Measurements from ENCODE around the gene PRKAG2. TPM values are rescaled to one million over a fixed set of nuclear protein-coding genes. Genes with fewer than 3 reads are reported as not detected.

The PRKAG2 gene
- total RNA-seq, 2 donors from 2014 or later: 19.9 to 22.6 TPM

GRCh38 chr7:151840088-151840910 lies 36.6 kb downstream of the PRKAG2 start:
- H3K9me3 Mint-ChIP-seq: no peaks in the 10 kb centered on the region
- peak overlapping the region; percentile 80 to 86 for H3K27ac Mint-ChIP-seq
- DNase-seq (ENCODE audit: low spot score) (no peak), ATAC-seq (no peak)
- H3K4me1 Mint-ChIP-seq (ENCODE audit: low read depth in 2 of 2): peaks cover 15 to 17% of the 10 kb centered on the region in 2 donors
- no peaks in the 10 kb centered on the region for H3K27me3 Mint-ChIP-seq
- H3K4me3 Mint-ChIP-seq: peak overlapping the region; percentile 74
- H3K36me3 Mint-ChIP-seq: no peaks in the 10 kb centered on the region

- peaks cover 15 to 17% of the 10 kb centered on the region in 2 donors for H3K4me1 Mint-ChIP-seq (ENCODE audit: low read depth in 2 of 2)
- H3K36me3 Mint-ChIP-seq: no peaks in the 10 kb centered on the region
- H3K4me3 Mint-ChIP-seq: peak overlapping the region; percentile 74
- ATAC-seq (no peak), DNase-seq (ENCODE audit: low spot score) (no peak)
- no peaks in the 10 kb centered on the region for H3K9me3 Mint-ChIP-seq
- no peaks in the 10 kb centered on the region for H3K27me3 Mint-ChIP-seq
- H3K27ac Mint-ChIP-seq: peak overlapping the region; percentile 80 to 86
Measured at GRCh38 chr7:151839451-151839921, 37.4 kb downstream of the PRKAG2 start.

GRCh38 chr7:151838861-151839381 lies 38.0 kb downstream of the PRKAG2 start:
- ATAC-seq: peak; percentile 95 to 96
- no peaks in the 10 kb centered on the region for H3K9me3 Mint-ChIP-seq

GRCh38 chr7:151838072-151838471 lies 38.8 kb downstream of the PRKAG2 start:
- H3K9me3 Mint-ChIP-seq: no peaks in the 10 kb centered on the region
- H3K27me3 Mint-ChIP-seq: no peaks in the 10 kb centered on the region
- H3K27ac Mint-ChIP-seq: peak overlapping the region; percentile 80 to 86
- no peaks in the 10 kb centered on the region for H3K36me3 Mint-ChIP-seq
- peaks cover 15 to 19% of the 10 kb centered on the region in 2 donors for H3K4me1 Mint-ChIP-seq (ENCODE audit: low read depth in 2 of 2)
- DNase-seq (ENCODE audit: low spot score) (peak; percentile 61), ATAC-seq (no peak)
- peak overlapping the region; percentile 74 for H3K4me3 Mint-ChIP-seq

More at GRCh38 chr7:151838861-151839381, 38.0 kb downstream of the PRKAG2 start:
- Mint-ChIP-seq H3K4me1 (ENCODE audit: low read depth in 2 of 2) (peaks cover 15 to 17% of the 10 kb centered on the region in 2 donors), H3K27me3 (no peaks in the 10 kb centered on the region), H3K4me3 (peak overlapping the region; percentile 74), H3K27ac (peak overlapping the region; percentile 80 to 86), H3K36me3 (no peaks in the 10 kb centered on the region)
- DNase-seq (ENCODE audit: low spot score): peak; percentile 91

GRCh38 chr7:151837285-151838042 lies 39.5 kb downstream of the PRKAG2 start:
- peaks cover 15 to 22% of the 10 kb centered on the region in 2 donors for H3K4me1 Mint-ChIP-seq (ENCODE audit: low read depth in 2 of 2)
- H3K27ac Mint-ChIP-seq: peak overlapping the region; percentile 80 to 86
- H3K36me3 Mint-ChIP-seq: no peaks in the 10 kb centered on the region
- H3K27me3 Mint-ChIP-seq: no peaks in the 10 kb centered on the region
- DNase-seq (ENCODE audit: low spot score) (peak; percentile 51), ATAC-seq (no peak)
- H3K4me3 Mint-ChIP-seq: peak overlapping the region; percentile 74
- no peaks in the 10 kb centered on the region for H3K9me3 Mint-ChIP-seq

- DNase-seq (ENCODE audit: low spot score) (no peak), ATAC-seq (no peak)
- Mint-ChIP-seq H3K27ac (peak overlapping the region; percentile 80 to 86), H3K36me3 (no peaks in the 10 kb centered on the region), H3K4me1 (ENCODE audit: low read depth in 2 of 2) (peaks cover 15 to 22% of the 10 kb centered on the region in 2 donors), H3K27me3 (no peaks in the 10 kb centered on the region), H3K4me3 (peak overlapping the region; percentile 10), H3K9me3 (no peaks in the 10 kb centered on the region)
Measured at GRCh38 chr7:151836927-151837205, 40.0 kb downstream of the PRKAG2 start.

GRCh38 chr7:151836191-151836926 lies 40.6 kb downstream of the PRKAG2 start:
- H3K9me3 Mint-ChIP-seq: no peaks in the 10 kb centered on the region
- H3K36me3 Mint-ChIP-seq: no peaks in the 10 kb centered on the region
- no peaks in the 10 kb centered on the region for H3K27me3 Mint-ChIP-seq
- no peak overlapping the region for H3K4me3 Mint-ChIP-seq
- DNase-seq (ENCODE audit: low spot score) (no peak), ATAC-seq (no peak)
- peaks cover 15 to 22% of the 10 kb centered on the region in 2 donors for H3K4me1 Mint-ChIP-seq (ENCODE audit: low read depth in 2 of 2)
- peak overlapping the region in 1 of 2 donors; percentile 86 for H3K27ac Mint-ChIP-seq

GRCh38 chr7:151835636-151836035 lies 41.3 kb downstream of the PRKAG2 start:
- no peak overlapping the region for H3K4me3 Mint-ChIP-seq

GRCh38 chr7:151834271-151835035 lies 42.5 kb downstream of the PRKAG2 start:
- no peak for DNase-seq (ENCODE audit: low spot score)
- ATAC-seq: no peak
- no peaks in the 10 kb centered on the region for H3K27me3 Mint-ChIP-seq
- H3K4me1 Mint-ChIP-seq (ENCODE audit: low read depth in 2 of 2): peaks cover 12 to 21% of the 10 kb centered on the region in 2 donors
- H3K36me3 Mint-ChIP-seq: no peaks in the 10 kb centered on the region
- no peaks in the 10 kb centered on the region for H3K9me3 Mint-ChIP-seq
- no peak overlapping the region for H3K4me3 Mint-ChIP-seq
- peak overlapping the region in 1 of 2 donors; percentile 27 for H3K27ac Mint-ChIP-seq

More at GRCh38 chr7:151835636-151836035, 41.3 kb downstream of the PRKAG2 start:
- Mint-ChIP-seq H3K27ac (peak overlapping the region in 1 of 2 donors; percentile 27), H3K36me3 (no peaks in the 10 kb centered on the region), H3K4me1 (ENCODE audit: low read depth in 2 of 2) (peaks cover 15 to 25% of the 10 kb centered on the region in 2 donors), H3K27me3 (no peaks in the 10 kb centered on the region), H3K9me3 (no peaks in the 10 kb centered on the region)
- DNase-seq (ENCODE audit: low spot score): no peak
- no peak for ATAC-seq

- H3K36me3 Mint-ChIP-seq: peaks cover 5% of the 10 kb centered on the region
- H3K9me3 Mint-ChIP-seq: no peaks in the 10 kb centered on the region
- H3K27ac Mint-ChIP-seq: no peak overlapping the region
- H3K4me3 Mint-ChIP-seq: no peak overlapping the region
- no peak for ATAC-seq
- H3K27me3 Mint-ChIP-seq: no peaks in the 10 kb centered on the region
- H3K4me1 Mint-ChIP-seq (ENCODE audit: low read depth in 2 of 2): peaks cover 15 to 23% of the 10 kb centered on the region in 2 donors
- DNase-seq (ENCODE audit: low spot score): no peak
Measured at GRCh38 chr7:151833691-151834090, 43.2 kb downstream of the PRKAG2 start.

- DNase-seq (ENCODE audit: low spot score): no peak
- H3K27ac Mint-ChIP-seq: no peak overlapping the region
- H3K4me3 Mint-ChIP-seq: no peak overlapping the region
- no peaks in the 10 kb centered on the region for H3K9me3 Mint-ChIP-seq
- no peak for ATAC-seq
- peaks cover 18 to 23% of the 10 kb centered on the region in 2 donors for H3K4me1 Mint-ChIP-seq (ENCODE audit: low read depth in 2 of 2)
- peaks cover 5% of the 10 kb centered on the region for H3K36me3 Mint-ChIP-seq
- H3K27me3 Mint-ChIP-seq: no peaks in the 10 kb centered on the region
Measured at GRCh38 chr7:151833213-151833651, 43.7 kb downstream of the PRKAG2 start.

- ATAC-seq: no peak
Measured at GRCh38 chr7:151832656-151833055, 44.3 kb downstream of the PRKAG2 start.

More at GRCh38 chr7:151832656-151833055, 44.3 kb downstream of the PRKAG2 start:
- no peak overlapping the region for H3K4me3 Mint-ChIP-seq
- peaks cover 5% of the 10 kb centered on the region for H3K36me3 Mint-ChIP-seq
- H3K9me3 Mint-ChIP-seq: no peaks in the 10 kb centered on the region
- H3K27me3 Mint-ChIP-seq: no peaks in the 10 kb centered on the region
- no peak for DNase-seq (ENCODE audit: low spot score)
- peak overlapping the region in 1 of 2 donors; percentile 48 for H3K27ac Mint-ChIP-seq
- peaks cover 18 to 22% of the 10 kb centered on the region in 2 donors for H3K4me1 Mint-ChIP-seq (ENCODE audit: low read depth in 2 of 2)

Data from natural killer cell treated with Interleukin-12 subunit alpha and Interleukin-12 subunit beta and Interleukin-15 and Interleukin-18, amount 100 ng/mL, for 72 hours (primary cell).